ENCODE data around the gene ABCA13. TPM values are rescaled to one million over a fixed set of nuclear protein-coding genes. Genes with fewer than 3 reads are reported as not detected.

Gene ABCA13
- total and polyA plus RNA-seq, 2 donors (not counting 3 experiments of a cell fraction or from before 2014, with no cell fraction given) = 0.01 to 0.11 TPM

DNA sequence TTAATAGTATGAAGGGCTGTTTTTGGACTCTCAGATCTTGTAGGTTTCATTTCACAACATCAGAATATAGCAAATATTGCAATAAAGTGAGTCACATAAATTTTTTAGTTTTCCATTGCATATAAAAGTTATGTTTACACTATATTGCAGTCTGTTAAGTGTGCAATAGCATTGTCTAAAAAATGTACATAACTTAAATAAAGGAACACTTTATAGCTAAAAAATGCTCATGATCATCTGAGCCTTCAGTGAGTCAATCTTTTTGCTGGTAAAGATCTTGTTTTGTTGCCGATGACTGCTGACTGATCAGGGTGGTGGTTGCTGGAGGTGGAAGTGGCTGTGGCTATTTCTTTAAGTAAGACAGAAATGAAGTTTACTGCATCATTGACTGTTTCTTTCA, 42.0 kb downstream of the ABCA13 start:
- TF ChIP-seq, protein P1, sequence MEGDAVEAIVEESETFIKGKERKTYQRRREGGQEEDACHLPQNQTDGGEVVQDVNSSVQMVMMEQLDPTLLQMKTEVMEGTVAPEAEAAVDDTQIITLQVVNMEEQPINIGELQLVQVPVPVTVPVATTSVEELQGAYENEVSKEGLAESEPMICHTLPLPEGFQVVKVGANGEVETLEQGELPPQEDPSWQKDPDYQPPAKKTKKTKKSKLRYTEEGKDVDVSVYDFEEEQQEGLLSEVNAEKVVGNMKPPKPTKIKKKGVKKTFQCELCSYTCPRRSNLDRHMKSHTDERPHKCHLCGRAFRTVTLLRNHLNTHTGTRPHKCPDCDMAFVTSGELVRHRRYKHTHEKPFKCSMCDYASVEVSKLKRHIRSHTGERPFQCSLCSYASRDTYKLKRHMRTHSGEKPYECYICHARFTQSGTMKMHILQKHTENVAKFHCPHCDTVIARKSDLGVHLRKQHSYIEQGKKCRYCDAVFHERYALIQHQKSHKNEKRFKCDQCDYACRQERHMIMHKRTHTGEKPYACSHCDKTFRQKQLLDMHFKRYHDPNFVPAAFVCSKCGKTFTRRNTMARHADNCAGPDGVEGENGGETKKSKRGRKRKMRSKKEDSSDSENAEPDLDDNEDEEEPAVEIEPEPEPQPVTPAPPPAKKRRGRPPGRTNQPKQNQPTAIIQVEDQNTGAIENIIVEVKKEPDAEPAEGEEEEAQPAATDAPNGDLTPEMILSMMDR (IDR thresholded peaks at IDR 0.05; ENCODE audit: extremely low read depth in 1 of 2, insufficient read depth in 1 of 2, low read depth in 1 of 2, low read length in 2 of 2) = no peak
- TF ChIP-seq JUN (IDR thresholded peaks at IDR 0.05; ENCODE audit: borderline replicate concordance, insufficient read depth, insufficient read length, low read depth) (no peak), MYC (IDR thresholded peaks at IDR 0.05; ENCODE audit: low read depth, low read length) (no peak), FOS (IDR thresholded peaks at IDR 0.05; ENCODE audit: borderline replicate concordance, insufficient read depth, low read length) (no peak), POLR2A (IDR thresholded peaks at IDR 0.05; ENCODE audit: low read depth, low read length) (no peak), POLR2AphosphoS5 (IDR thresholded peaks at IDR 0.05; ENCODE audit: insufficient read depth, low read depth, low read length) (no peak), GATA2 (IDR thresholded peaks at IDR 0.05; ENCODE audit: insufficient read depth, insufficient read length, low read depth, low read length) (no peak), EZH2 (IDR thresholded peaks at IDR 0.05; ENCODE audit: borderline replicate concordance, low read depth, low read length, severe bottlenecking) (no peak)
- TF ChIP-seq, protein P2, sequence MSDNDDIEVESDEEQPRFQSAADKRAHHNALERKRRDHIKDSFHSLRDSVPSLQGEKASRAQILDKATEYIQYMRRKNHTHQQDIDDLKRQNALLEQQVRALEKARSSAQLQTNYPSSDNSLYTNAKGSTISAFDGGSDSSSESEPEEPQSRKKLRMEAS (IDR thresholded peaks at IDR 0.05; ENCODE audit: insufficient read depth, insufficient read length) = no peak
- Histone ChIP-seq H3K27me3 (ENCODE audit: control insufficient read depth in 2 of 2, insufficient read depth in 2 of 2, low read length in 2 of 2) (no peaks in the 10 kb centered on the region), H3K36me3 (ENCODE audit: control insufficient read depth in 2 of 2, extremely low read depth in 1 of 2, insufficient read depth in 2 of 2, low read length in 2 of 2) (no peaks in the 10 kb centered on the region), H2AFZ (ENCODE audit: low read depth, low read length) (no peak overlapping the region), H3K4me2 (ENCODE audit: insufficient read depth, low read length) (no peak overlapping the region), H4K20me1 (replicated peaks; ENCODE audit: control insufficient read depth, extremely low read depth, insufficient read depth, low read length) (no peaks in the 10 kb centered on the region), H3K4me1 (ENCODE audit: control insufficient read depth, extremely low read depth, insufficient read depth, low read length) (no peaks in the 10 kb centered on the region), H3K4me3 (replicated peaks in 1 of 3; ENCODE audit: insufficient read depth in 1 of 3, low read depth in 1 of 3, low read length in 3 of 3) (no peak overlapping the region), H3K9me1 (replicated peaks; ENCODE audit: control insufficient read depth, extremely low read depth, insufficient read depth, low read length) (no peaks in the 10 kb centered on the region), H3K79me2 (ENCODE audit: control insufficient read depth, insufficient read depth, low read length) (no peaks in the 10 kb centered on the region), H3K27ac (ENCODE audit: insufficient read depth, low read depth, low read length) (no peak overlapping the region), H3K9me3 (replicated peaks; ENCODE audit: control insufficient read depth, insufficient read depth, low read length) (no peaks in the 10 kb centered on the region), H3K9ac (replicated peaks; ENCODE audit: extremely low read depth, insufficient read depth, low read length) (no peak overlapping the region)
- dilution Hi-C loops (cut with MboI; ENCODE audit: extremely low pct_ligation_motif_present, low sequenced_read_pairs) = no loop called here
- no peak for FAIRE-seq
- DNase-seq (ENCODE audit: low read depth, low spot score) = no peak
- POLR2A ChIA-PET = no interaction called here
- CTCF ChIA-PET = no interaction called here
- BruUV-seq (replicated peaks) = no TSS peak
- intact Hi-C loops (cut with micrococcal nuclease) = no loop called here
